Esophagus squamous epithelium (tissue), 5 donors: Measurements from ENCODE around the gene EAF1. TPM values are rescaled to one million over a fixed set of nuclear protein-coding genes. Genes with fewer than 3 reads are reported as not detected.
"Not testable (repeated sequence)": the region's sequence is repeated elsewhere in the genome, so short reads cannot be mapped to it uniquely, and the experiment has no call there.

Source experiments
- DNase-seq: peaks from one replicate; lab custom pipeline; 2025; lab: John Stamatoyannopoulos, UW
- H3K27ac ChIP-seq, 4 donors: fragments of 200-600 bp; sonication (generic); one replicate each; pipeline ENCODE4 v1.5.1; 2016 to 2019; ENCODE audit warnings: mild to moderate bottlenecking in 1 of 4
- H3K27me3 ChIP-seq, 4 donors: fragments of 200-600 bp; sonication (generic); 1 replicate in 3 of 4; 2 replicates in 1 of 4; pipeline versions ENCODE4 v1.5.1 to v1.6.0; 2017 to 2021; ENCODE audit warnings: antibody characterized with exemption in 1 of 4
- H3K36me3 ChIP-seq, 3 donors: fragments of 200-600 bp; sonication (generic); one replicate each; pipeline ENCODE4 v1.5.1; 2016 to 2019
- H3K4me1 ChIP-seq, 3 donors: fragments of 200-600 bp; sonication (generic); one replicate each; pipeline ENCODE4 v1.5.1; 2017 to 2019
- H3K4me3 ChIP-seq, 4 donors: fragments of 200-600 bp; sonication (generic); 1 replicate in 3 of 4; 2 replicates in 1 of 4; pipeline ENCODE4 v1.5.1; 2016 to 2019; ENCODE audit warnings: mild to moderate bottlenecking in 2 of 4, moderate library complexity in 1 of 4
- H3K9me3 ChIP-seq, 3 donors: fragments of 200-600 bp; sonication (generic); one replicate each; pipeline ENCODE4 v1.5.1; 2016 to 2019
- POLR2A ChIP-seq, 4 donors: fragments of 450-650 bp; IDR thresholded peaks; one replicate each; pipeline ENCODE4 v1.6.1; 2017; ENCODE audit warnings: antibody characterized with exemption in 4 of 4, mild to moderate bottlenecking in 4 of 4, moderate library complexity in 3 of 4
- WGBS, 2 donors: methylation state at CpG; one replicate each; pipeline ENCODE4 v1.1.5; 2018; 5-methylcytosine and 5-hydroxymethylcytosine counted together
- intact Hi-C: fragments of 100-400 bp; cut with DNase I; formaldehyde crosslinking; loops from one replicate; pipeline ENCODE4 v1.15.0; 2022
- total RNA-seq, 4 donors: library from RNA; depleted of rRNA; stranded (reverse); fragments of >200 nt; gene quantifications; one replicate each; pipeline ENCODE4 v1.1.0, GENCODE V29; 2016
- TF ChIP-seq, protein P1 (sequence below), 6 experiments: fragments of 450-650 bp in 4 of 6; fragments of 200-600 bp in 2 of 6; sonication (generic) in 2 of 6; IDR thresholded peaks; one replicate each; pipeline ENCODE4 v1.5.1; 2016 to 2019; ENCODE audit warnings: antibody characterized with exemption in 6 of 6, mild to moderate bottlenecking in 4 of 6, moderate library complexity in 4 of 6
- donor health status: DM: yes; HTN: yes; CAD: no.

The EAF1 gene
- total RNA-seq, 4 donors from 2014 or later, result 15.8 to 23.5 (median 21.0) TPM

DNA sequence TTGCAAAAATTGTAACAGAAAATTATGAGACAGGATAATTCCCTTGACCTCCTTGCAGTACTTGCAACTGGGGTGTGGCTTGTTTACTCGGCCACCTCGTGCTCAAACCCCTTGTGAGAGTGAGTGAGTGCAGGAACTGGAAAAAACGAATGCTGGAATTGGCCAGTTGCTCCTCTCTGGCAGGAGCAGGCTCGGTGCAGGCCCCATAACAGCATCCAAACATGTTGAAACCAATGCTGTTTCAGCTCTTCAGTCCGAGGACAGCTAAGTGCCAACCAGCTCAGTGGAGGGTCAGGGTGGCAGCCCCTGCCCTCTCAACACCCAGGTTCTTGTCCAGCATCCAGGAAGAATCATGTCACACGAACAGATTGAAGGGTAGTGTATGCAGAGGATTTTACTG lies 36.9 kb upstream of the EAF1 start:
- intact Hi-C loops, result no loop called here
- no peak for DNase-seq
- Histone ChIP-seq H3K4me1 (no peaks in the 10 kb centered on the region), H3K27ac (no peak overlapping the region), H3K36me3 (no peaks in the 10 kb centered on the region), H3K4me3 (no peak overlapping the region), H3K27me3 (no peaks in the 10 kb centered on the region), H3K9me3 (peaks cover 0 to 15% (median 0%) of the 10 kb centered on the region in 3 donors)
- TF ChIP-seq, protein P1, sequence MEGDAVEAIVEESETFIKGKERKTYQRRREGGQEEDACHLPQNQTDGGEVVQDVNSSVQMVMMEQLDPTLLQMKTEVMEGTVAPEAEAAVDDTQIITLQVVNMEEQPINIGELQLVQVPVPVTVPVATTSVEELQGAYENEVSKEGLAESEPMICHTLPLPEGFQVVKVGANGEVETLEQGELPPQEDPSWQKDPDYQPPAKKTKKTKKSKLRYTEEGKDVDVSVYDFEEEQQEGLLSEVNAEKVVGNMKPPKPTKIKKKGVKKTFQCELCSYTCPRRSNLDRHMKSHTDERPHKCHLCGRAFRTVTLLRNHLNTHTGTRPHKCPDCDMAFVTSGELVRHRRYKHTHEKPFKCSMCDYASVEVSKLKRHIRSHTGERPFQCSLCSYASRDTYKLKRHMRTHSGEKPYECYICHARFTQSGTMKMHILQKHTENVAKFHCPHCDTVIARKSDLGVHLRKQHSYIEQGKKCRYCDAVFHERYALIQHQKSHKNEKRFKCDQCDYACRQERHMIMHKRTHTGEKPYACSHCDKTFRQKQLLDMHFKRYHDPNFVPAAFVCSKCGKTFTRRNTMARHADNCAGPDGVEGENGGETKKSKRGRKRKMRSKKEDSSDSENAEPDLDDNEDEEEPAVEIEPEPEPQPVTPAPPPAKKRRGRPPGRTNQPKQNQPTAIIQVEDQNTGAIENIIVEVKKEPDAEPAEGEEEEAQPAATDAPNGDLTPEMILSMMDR (IDR thresholded peaks at IDR 0.05), result no peak
- no peak for TF ChIP-seq POLR2A (IDR thresholded peaks at IDR 0.05)
- WGBS, 2 donors, result 49 to 63% methylated on average over 5 of the region's 6 CpGs

DNA sequence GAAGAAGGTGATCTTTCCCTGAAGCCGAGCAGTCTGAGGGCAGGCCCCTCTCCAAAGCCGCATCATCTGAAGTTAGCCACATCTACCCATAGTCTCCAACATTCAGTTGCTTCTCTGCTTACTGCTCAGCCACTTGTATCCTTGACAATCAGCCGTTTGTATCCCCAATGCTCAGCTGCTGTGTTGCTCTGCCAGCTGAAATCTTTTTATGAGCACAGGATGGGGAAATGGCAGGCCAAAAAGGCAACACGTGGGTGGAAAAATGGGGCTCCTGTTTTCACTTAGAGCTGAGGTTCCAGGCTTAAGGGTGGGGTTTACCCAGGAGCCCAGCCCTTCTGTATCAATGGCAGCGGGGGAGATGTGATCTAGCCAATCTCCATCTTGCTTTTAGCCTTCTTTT lies 36.4 kb upstream of the EAF1 start:
- no peak overlapping the region for H3K27ac ChIP-seq
- no peak for DNase-seq
- 72 to 76% methylated on average over 5 of the region's 5 CpGs for WGBS, 2 donors

DNA sequence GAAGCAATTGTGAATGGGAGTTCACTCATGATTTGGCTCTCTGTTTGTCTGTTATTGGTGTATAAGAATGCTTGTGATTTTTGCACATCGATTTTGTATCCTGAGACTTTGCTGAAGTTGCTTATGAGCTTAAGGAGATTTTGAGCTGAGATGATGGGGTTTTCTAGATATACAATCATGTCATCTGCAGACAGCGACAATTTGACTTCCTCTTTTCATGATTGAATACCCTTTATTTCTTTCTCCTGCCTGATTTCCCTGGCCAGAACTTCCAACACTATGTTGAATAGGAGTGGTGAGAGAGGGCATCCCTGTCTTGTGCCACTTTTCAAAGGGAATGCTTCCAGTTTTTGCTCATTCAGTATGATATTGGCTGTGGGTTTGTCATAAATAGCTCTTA lies 34.1 kb upstream of the EAF1 start:
- H3K27ac ChIP-seq, H3K4me3 ChIP-seq, H3K36me3 ChIP-seq, intact Hi-C loops, DNase-seq, H3K9me3 ChIP-seq, H3K27me3 ChIP-seq, H3K4me1 ChIP-seq: not testable (repeated sequence)
- WGBS, 2 donors, result 84 to 89% methylated on average over 2 of the region's 2 CpGs

More for the DNA sequence above, 36.4 kb upstream of the EAF1 start:
- no peak for TF ChIP-seq POLR2A (IDR thresholded peaks at IDR 0.05)
- TF ChIP-seq, protein P1 (IDR thresholded peaks at IDR 0.05), result no peak
- intact Hi-C loops, result no loop called here
- Histone ChIP-seq H3K27me3 (no peaks in the 10 kb centered on the region), H3K9me3 (peaks cover 0 to 11% (median 0%) of the 10 kb centered on the region in 3 donors), H3K36me3 (no peaks in the 10 kb centered on the region), H3K4me3 (no peak overlapping the region), H3K4me1 (no peaks in the 10 kb centered on the region)

DNA sequence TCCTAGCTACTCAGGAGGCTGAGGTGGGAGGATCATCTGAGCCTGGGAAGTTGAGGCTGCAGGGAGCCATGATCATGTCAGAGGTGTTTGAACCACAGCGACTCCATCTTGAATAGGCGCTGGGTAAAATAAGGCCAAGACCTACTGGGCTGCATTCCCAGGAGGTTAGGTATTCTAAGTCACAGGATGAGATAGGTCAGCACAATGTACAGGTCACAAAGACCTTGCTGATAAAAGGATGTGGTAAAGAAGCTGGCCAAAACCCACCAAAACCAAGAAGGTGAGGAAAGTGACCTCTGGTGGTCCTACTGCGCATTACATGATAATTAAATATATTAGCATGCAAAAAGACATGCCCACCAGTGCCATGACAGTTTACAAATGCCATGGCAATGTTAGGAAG lies 28.7 kb upstream of the EAF1 start:
- TF ChIP-seq, protein P1 (IDR thresholded peaks at IDR 0.05), result peak in 4 of 6 experiments; percentile 5 to 44 (median 21)
- H3K27me3 ChIP-seq, intact Hi-C loops, H3K4me1 ChIP-seq, H3K27ac ChIP-seq, DNase-seq, H3K9me3 ChIP-seq, H3K4me3 ChIP-seq, H3K36me3 ChIP-seq: not testable (repeated sequence)
- WGBS, 2 donors, result 85 to 86% methylated on average over 3 of the region's 3 CpGs

DNA sequence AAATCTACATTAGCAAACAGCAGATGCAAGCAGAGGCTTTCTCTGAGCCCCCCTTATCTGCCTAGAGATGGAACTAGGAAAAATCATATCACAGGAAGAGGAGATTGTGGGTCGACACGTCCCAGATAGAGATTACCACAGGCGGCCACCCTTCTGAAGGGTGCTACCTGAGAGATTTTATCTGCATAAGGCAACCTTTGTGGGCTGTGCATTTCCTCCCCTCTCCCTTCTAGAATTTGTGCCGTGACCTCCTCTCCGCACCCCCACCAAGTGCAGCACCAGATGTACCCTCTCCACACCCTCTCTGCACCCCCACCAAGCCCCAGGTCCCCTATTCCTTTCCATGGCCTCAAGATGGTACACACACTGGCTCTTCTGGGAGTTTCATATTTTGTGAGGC lies 27.4 kb upstream of the EAF1 start:
- WGBS, 2 donors, result 69 to 76% methylated on average over 5 of the region's 5 CpGs

More for the DNA sequence above, 27.4 kb upstream of the EAF1 start:
- Histone ChIP-seq H3K27me3 (no peaks in the 10 kb centered on the region), H3K4me1 (no peaks in the 10 kb centered on the region), H3K36me3 (no peaks in the 10 kb centered on the region), H3K4me3 (no peak overlapping the region), H3K27ac (no peak overlapping the region), H3K9me3 (peaks cover 0 to 8% (median 0%) of the 10 kb centered on the region in 3 donors)
- no peak for TF ChIP-seq POLR2A (IDR thresholded peaks at IDR 0.05)
- TF ChIP-seq, protein P1 (IDR thresholded peaks at IDR 0.05), result no peak
- intact Hi-C loops, result no loop called here
- DNase-seq, result no peak
